Thymus (tissue), 11 donors: ENCODE measurements around the gene GMPS. TPM values are rescaled to one million over a fixed set of nuclear protein-coding genes. Genes with fewer than 3 reads are reported as not detected.
"Not testable (repeated sequence)": the region's sequence is repeated elsewhere in the genome, so short reads cannot be mapped to it uniquely, and the experiment has no call there.

ENCODE experiments used
- DNase-seq, 9 donors: peaks; one replicate each; pipeline ENCODE4 v3.0.0-alpha.2; 2013; ENCODE audit warnings: low spot score in 9 of 9, low read depth in 6 of 9, missing footprints in 1 of 9
- H3K27ac ChIP-seq, 2 donors: one replicate each; pipeline ENCODE4 v1.5.1; 2013; ENCODE audit warnings: control low read depth in 1 of 2, low read depth in 1 of 2, low read length in 1 of 2, mild to moderate bottlenecking in 1 of 2, moderate library complexity in 1 of 2
- H3K27me3 ChIP-seq, 2 donors: one replicate each; pipeline ENCODE4 v1.5.1; 2013; ENCODE audit warnings: low read length in 1 of 2; ENCODE audit not compliant: control insufficient read depth in 2 of 2, insufficient read depth in 1 of 2
- H3K36me3 ChIP-seq, 2 donors: one replicate each; pipeline ENCODE4 v1.5.1; 2013; ENCODE audit warnings: low read length in 1 of 2, mild to moderate bottlenecking in 1 of 2, moderate library complexity in 1 of 2; ENCODE audit not compliant: control insufficient read depth in 2 of 2, insufficient read depth in 2 of 2
- H3K4me1 ChIP-seq, 2 donors: one replicate each; pipeline ENCODE4 v1.5.1; 2013; ENCODE audit warnings: low read length in 2 of 2; ENCODE audit not compliant: control insufficient read depth in 2 of 2, insufficient read depth in 2 of 2
- H3K4me3 ChIP-seq, 2 donors: one replicate each; pipeline ENCODE4 v1.5.1; 2013; ENCODE audit warnings: low read length in 2 of 2, control low read depth in 1 of 2, mild to moderate bottlenecking in 1 of 2
- H3K9me3 ChIP-seq, 2 donors: one replicate each; pipeline ENCODE4 v1.5.1; 2013; ENCODE audit warnings: low read length in 1 of 2, mild to moderate bottlenecking in 1 of 2; ENCODE audit not compliant: control insufficient read depth in 2 of 2, insufficient read depth in 1 of 2
- WGBS: extraction: QIAGEN DNeasy Blood & Tissue Kit; methylation state at CpG from one replicate; pipeline ENCODE4 v1.1.7; 2013; 5-methylcytosine and 5-hydroxymethylcytosine counted together
- polyA plus RNA-seq: library from polyadenylated mRNA; stranded (reverse); fragments of 200-250 nt; gene quantifications from one replicate; pipeline ENCODE4 v1.2.3, GENCODE V29; 2013
- total RNA-seq: library from RNA; stranded (reverse); fragments of 120-200 nt; gene quantifications from one replicate; pipeline ENCODE4 v1.2.4, GENCODE V29; 2013
- donor health status: healthy.

GMPS gene
- total and polyA plus RNA-seq, 2 donors, result 23.9 to 49.2 TPM

- Histone ChIP-seq H3K27me3 (no peaks in the 10 kb centered on the region), H3K4me3 (peak overlapping the region; percentile 64 to 77), H3K27ac (no peak overlapping the region), H3K9me3 (peaks cover 0 to 5% of the 10 kb centered on the region in 2 donors), H3K4me1 (peaks cover 9 to 23% of the 10 kb centered on the region in 2 donors), H3K36me3 (peaks cover 0 to 9% of the 10 kb centered on the region in 2 donors)
- DNase-seq, result peak in 2 of 9 donors; percentile 24 to 37
- WGBS, result 39% methylated on average over 2 of the region's 2 CpGs
Measured at GRCh38 chr3:155852341-155852740, 18.1 kb upstream of the GMPS start.

- peak overlapping the region; percentile 64 to 77 for H3K4me3 ChIP-seq
- H3K36me3 ChIP-seq, result peaks cover 0 to 5% of the 10 kb centered on the region in 2 donors
- peak overlapping the region; percentile 91 to 98 for H3K27ac ChIP-seq
- H3K4me1 ChIP-seq, result peaks cover 9 to 23% of the 10 kb centered on the region in 2 donors
- WGBS, result 3% methylated on average over 45 of the region's 45 CpGs
- H3K27me3 ChIP-seq, result no peaks in the 10 kb centered on the region
- peaks cover 0 to 5% of the 10 kb centered on the region in 2 donors for H3K9me3 ChIP-seq
- peak in 4 of 9 donors; percentile 20 to 60 (median 40) for DNase-seq
Measured at GRCh38 chr3:155853214-155854140, 17.0 kb upstream of the GMPS start.

- Histone ChIP-seq H3K4me1 (peaks cover 9 to 21% of the 10 kb centered on the region in 2 donors), H3K27ac (peak within 1 kb of the TSS; percentile 93 to 98)
- under 1% methylated on average over 50 of the region's 50 CpGs for WGBS
Measured at GRCh38 chr3:155854141-155854940, 16.1 kb upstream of the GMPS start, which contains the start of gene SLC33A1. TSS of gene SLC33A1 (minus strand) at chr3:155854427. CDS start at chr3:155853997, 430 bp downstream.

GRCh38 chr3:155859859-155860258 is 10.6 kb upstream of the GMPS start:
- Histone ChIP-seq H3K4me3 (no peak overlapping the region), H3K27me3 (no peaks in the 10 kb centered on the region), H3K4me1 (peaks cover 0 to 13% of the 10 kb centered on the region in 2 donors), H3K27ac (no peak overlapping the region), H3K9me3 (peaks cover 0 to 6% of the 10 kb centered on the region in 2 donors), H3K36me3 (no peaks in the 10 kb centered on the region)
- DNase-seq, result peak in 1 of 9 donors; percentile 22
- 15% methylated on average over 2 of the region's 2 CpGs for WGBS

More at GRCh38 chr3:155854141-155854940, 16.1 kb upstream of the GMPS start, which contains the start of gene SLC33A1:
- peak within 1 kb of the TSS; percentile 64 to 77 for H3K4me3 ChIP-seq
- no peaks in the 10 kb centered on the region for H3K27me3 ChIP-seq
- peaks cover 0 to 2% of the 10 kb centered on the region in 2 donors for H3K9me3 ChIP-seq
- H3K36me3 ChIP-seq, result peaks cover 0 to 2% of the 10 kb centered on the region in 2 donors
- DNase-seq, result peak; percentile 96 to 99 (median 98)

GRCh38 chr3:155860424-155860823 is 10.0 kb upstream of the GMPS start:
- H3K4me3 ChIP-seq, H3K36me3 ChIP-seq, H3K4me1 ChIP-seq, DNase-seq, H3K27me3 ChIP-seq, H3K9me3 ChIP-seq, H3K27ac ChIP-seq: not testable (repeated sequence)
- 96% methylated on average over 5 of the region's 5 CpGs for WGBS

- peaks cover 0 to 4% of the 10 kb centered on the region in 2 donors for H3K9me3 ChIP-seq
- no peak for DNase-seq
- H3K36me3 ChIP-seq, result no peaks in the 10 kb centered on the region
- no peaks in the 10 kb centered on the region for H3K27me3 ChIP-seq
- H3K4me3 ChIP-seq, result no peak overlapping the region
- H3K27ac ChIP-seq, result no peak overlapping the region
- H3K4me1 ChIP-seq, result peaks cover 0 to 9% of the 10 kb centered on the region in 2 donors
- WGBS, result over 99% methylated on average over 2 of the region's 2 CpGs
Measured at GRCh38 chr3:155861476-155862183, 8.8 kb upstream of the GMPS start.

- not testable (repeated sequence) for H3K4me3 ChIP-seq, H3K9me3 ChIP-seq, H3K36me3 ChIP-seq, H3K27ac ChIP-seq, H3K4me1 ChIP-seq, H3K27me3 ChIP-seq
- peak in 3 of 9 donors; percentile 33 to 71 (median 52) for DNase-seq
- WGBS, result 84% methylated on average over 12 of the region's 12 CpGs
Measured at GRCh38 chr3:155862290-155862982, 8.0 kb upstream of the GMPS start.
